ENCODE measurements around the gene CYP3A4. TPM values are rescaled to one million over a fixed set of nuclear protein-coding genes. Genes with fewer than 3 reads are reported as not detected.
A peak's percentile ranks its signal among the peaks of the same experiment; 100 is the strongest.

Gene CYP3A4
- total and polyA plus RNA-seq, 2 of the 13 experiments (the other 11 are each of a cell fraction or from before 2014, with no cell fraction given), result 0.11 to 0.24 TPM

DNA sequence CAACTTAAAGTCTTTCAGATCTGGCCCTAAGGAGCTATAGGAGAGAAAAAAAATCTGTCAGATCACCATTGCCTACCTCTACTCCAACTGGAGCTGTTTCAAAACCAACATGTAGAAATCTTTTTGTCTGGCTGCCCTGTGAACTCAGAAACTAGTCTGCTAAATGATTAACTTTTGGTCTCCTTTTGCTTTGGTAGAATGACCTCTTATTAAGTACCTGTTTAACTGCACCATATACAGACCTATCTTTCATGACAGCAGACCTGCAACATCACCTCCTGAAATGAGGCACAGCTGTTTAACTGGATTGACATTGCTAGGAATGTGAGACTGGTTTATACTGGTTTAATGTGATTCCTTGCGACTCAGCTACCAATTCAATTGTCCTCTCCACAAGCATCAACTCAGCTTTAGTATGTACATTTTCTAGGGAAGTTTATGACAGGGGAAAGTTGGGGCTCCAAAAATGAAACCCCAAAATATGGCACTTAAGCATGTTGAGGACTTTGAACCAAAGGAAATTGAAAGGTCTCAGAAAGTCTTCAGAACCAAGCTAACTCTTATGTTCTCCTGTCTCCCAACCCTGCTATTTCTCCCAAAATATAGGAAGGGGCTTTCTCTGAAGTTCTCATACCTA, 45.7 kb upstream of the CYP3A4 start (continued):
- TF ChIP-seq ZNF44 (CRISPR knock-in tag; IDR thresholded peaks at IDR 0.05), result no peak
- TF ChIP-seq, protein P1, sequence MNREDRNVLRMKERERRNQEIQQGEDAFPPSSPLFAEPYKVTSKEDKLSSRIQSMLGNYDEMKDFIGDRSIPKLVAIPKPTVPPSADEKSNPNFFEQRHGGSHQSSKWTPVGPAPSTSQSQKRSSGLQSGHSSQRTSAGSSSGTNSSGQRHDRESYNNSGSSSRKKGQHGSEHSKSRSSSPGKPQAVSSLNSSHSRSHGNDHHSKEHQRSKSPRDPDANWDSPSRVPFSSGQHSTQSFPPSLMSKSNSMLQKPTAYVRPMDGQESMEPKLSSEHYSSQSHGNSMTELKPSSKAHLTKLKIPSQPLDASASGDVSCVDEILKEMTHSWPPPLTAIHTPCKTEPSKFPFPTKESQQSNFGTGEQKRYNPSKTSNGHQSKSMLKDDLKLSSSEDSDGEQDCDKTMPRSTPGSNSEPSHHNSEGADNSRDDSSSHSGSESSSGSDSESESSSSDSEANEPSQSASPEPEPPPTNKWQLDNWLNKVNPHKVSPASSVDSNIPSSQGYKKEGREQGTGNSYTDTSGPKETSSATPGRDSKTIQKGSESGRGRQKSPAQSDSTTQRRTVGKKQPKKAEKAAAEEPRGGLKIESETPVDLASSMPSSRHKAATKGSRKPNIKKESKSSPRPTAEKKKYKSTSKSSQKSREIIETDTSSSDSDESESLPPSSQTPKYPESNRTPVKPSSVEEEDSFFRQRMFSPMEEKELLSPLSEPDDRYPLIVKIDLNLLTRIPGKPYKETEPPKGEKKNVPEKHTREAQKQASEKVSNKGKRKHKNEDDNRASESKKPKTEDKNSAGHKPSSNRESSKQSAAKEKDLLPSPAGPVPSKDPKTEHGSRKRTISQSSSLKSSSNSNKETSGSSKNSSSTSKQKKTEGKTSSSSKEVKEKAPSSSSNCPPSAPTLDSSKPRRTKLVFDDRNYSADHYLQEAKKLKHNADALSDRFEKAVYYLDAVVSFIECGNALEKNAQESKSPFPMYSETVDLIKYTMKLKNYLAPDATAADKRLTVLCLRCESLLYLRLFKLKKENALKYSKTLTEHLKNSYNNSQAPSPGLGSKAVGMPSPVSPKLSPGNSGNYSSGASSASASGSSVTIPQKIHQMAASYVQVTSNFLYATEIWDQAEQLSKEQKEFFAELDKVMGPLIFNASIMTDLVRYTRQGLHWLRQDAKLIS (CRISPR knock-in tag; IDR thresholded peaks at IDR 0.05), result no peak
- TF ChIP-seq, protein P2, sequence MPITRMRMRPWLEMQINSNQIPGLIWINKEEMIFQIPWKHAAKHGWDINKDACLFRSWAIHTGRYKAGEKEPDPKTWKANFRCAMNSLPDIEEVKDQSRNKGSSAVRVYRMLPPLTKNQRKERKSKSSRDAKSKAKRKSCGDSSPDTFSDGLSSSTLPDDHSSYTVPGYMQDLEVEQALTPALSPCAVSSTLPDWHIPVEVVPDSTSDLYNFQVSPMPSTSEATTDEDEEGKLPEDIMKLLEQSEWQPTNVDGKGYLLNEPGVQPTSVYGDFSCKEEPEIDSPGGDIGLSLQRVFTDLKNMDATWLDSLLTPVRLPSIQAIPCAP (CRISPR knock-in tag; IDR thresholded peaks at IDR 0.05; ENCODE audit: low read depth), result no peak
- TF ChIP-seq NFIC (IDR thresholded peaks at IDR 0.05; ENCODE audit: low read length), result peak; percentile 83
- no peak for TF ChIP-seq KLF9 (CRISPR knock-in tag; IDR thresholded peaks at IDR 0.05; ENCODE audit: low read depth)
- no peak for TF ChIP-seq RBAK (CRISPR knock-in tag; IDR thresholded peaks at IDR 0.05)
- no peak for TF ChIP-seq JDP2 (CRISPR knock-in tag; IDR thresholded peaks at IDR 0.05; ENCODE audit: borderline replicate concordance)
- TF ChIP-seq, protein P3, sequence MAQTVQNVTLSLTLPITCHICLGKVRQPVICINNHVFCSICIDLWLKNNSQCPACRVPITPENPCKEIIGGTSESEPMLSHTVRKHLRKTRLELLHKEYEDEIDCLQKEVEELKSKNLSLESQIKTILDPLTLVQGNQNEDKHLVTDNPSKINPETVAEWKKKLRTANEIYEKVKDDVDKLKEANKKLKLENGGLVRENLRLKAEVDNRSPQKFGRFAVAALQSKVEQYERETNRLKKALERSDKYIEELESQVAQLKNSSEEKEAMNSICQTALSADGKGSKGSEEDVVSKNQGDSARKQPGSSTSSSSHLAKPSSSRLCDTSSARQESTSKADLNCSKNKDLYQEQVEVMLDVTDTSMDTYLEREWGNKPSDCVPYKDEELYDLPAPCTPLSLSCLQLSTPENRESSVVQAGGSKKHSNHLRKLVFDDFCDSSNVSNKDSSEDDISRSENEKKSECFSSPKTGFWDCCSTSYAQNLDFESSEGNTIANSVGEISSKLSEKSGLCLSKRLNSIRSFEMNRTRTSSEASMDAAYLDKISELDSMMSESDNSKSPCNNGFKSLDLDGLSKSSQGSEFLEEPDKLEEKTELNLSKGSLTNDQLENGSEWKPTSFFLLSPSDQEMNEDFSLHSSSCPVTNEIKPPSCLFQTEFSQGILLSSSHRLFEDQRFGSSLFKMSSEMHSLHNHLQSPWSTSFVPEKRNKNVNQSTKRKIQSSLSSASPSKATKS (CRISPR knock-in tag; IDR thresholded peaks at IDR 0.05), result no peak
- no peak for TF ChIP-seq MEIS1 (CRISPR knock-in tag; IDR thresholded peaks at IDR 0.05; ENCODE audit: borderline replicate concordance)
- TF ChIP-seq ZNF879 (CRISPR knock-in tag; IDR thresholded peaks at IDR 0.05), result no peak
- TF ChIP-seq ERF (CRISPR knock-in tag; IDR thresholded peaks at IDR 0.05), result no peak
- TF ChIP-seq, protein P4, sequence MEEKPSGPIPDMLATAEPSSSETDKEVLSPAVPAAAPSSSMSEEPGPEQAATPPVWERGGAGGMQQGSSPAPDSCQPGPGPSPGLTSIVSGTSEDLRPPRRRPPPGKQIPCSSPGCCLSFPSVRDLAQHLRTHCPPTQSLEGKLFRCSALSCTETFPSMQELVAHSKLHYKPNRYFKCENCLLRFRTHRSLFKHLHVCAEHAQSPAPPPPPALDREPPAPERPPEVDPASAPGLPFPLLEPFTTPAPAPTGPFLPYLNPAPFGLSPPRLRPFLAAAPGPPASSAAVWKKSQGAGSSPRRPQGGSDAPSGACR (CRISPR knock-in tag; IDR thresholded peaks at IDR 0.05), result no peak
- no peak for TF ChIP-seq BHLHE40 (IDR thresholded peaks at IDR 0.05; ENCODE audit: low read length)
- no peak for TF ChIP-seq ZNF614 (CRISPR knock-in tag; IDR thresholded peaks at IDR 0.05; ENCODE audit: borderline replicate concordance)
- no peak for TF ChIP-seq ATF7 (IDR thresholded peaks at IDR 0.05)
- TF ChIP-seq ATF7 (CRISPR knock-in tag; IDR thresholded peaks at IDR 0.05), result no peak
- TF ChIP-seq MLLT10 (CRISPR knock-in tag; IDR thresholded peaks at IDR 0.05), result no peak
- no peak for TF ChIP-seq ARNT (IDR thresholded peaks at IDR 0.05)
- TF ChIP-seq TOE1 (CRISPR knock-in tag; IDR thresholded peaks at IDR 0.05), result 0 out of 2 replicates have a peak, but pooled peaks have one; percentile 33
- TF ChIP-seq ZFP1 (CRISPR knock-in tag; IDR thresholded peaks at IDR 0.05), result no peak
- TF ChIP-seq RARA (CRISPR knock-in tag; IDR thresholded peaks at IDR 0.05), result peak; percentile 81
- TF ChIP-seq, protein P5, sequence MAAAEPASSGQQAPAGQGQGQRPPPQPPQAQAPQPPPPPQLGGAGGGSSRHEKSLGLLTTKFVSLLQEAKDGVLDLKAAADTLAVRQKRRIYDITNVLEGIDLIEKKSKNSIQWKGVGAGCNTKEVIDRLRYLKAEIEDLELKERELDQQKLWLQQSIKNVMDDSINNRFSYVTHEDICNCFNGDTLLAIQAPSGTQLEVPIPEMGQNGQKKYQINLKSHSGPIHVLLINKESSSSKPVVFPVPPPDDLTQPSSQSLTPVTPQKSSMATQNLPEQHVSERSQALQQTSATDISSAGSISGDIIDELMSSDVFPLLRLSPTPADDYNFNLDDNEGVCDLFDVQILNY (CRISPR knock-in tag; conservative IDR thresholded peaks at IDR 0.05), result no peak
- TF ChIP-seq ZNF780A (CRISPR knock-in tag; IDR thresholded peaks at IDR 0.05), result no peak
- no peak for TF ChIP-seq ELF1 (CRISPR knock-in tag; IDR thresholded peaks at IDR 0.05)
- TF ChIP-seq CEBPG (CRISPR knock-in tag; IDR thresholded peaks at IDR 0.05), result peak; percentile 70
- TF ChIP-seq ZFP36 (IDR thresholded peaks at IDR 0.05; ENCODE audit: borderline replicate concordance, low read depth, low read length, partially characterized antibody), result no peak

Data from HepG2 (cell line).